Activated CD8-positive, alpha-beta memory T cell treated with anti-CD3 and anti-CD28 coated beads, Interleukin-2, amount 50 U/mL, for 24 hours (primary cell): ENCODE data around the gene RHOG.
"Not testable (repeated sequence)": the region's sequence is repeated elsewhere in the genome, so short reads cannot be mapped to it uniquely, and the experiment has no call there.

ENCODE experiments used
- DNase-seq: peaks from one replicate; pipeline ENCODE4 v3.0.0-alpha.2; 2020; ENCODE audit errors: extremely low read depth

RHOG gene

DNA sequence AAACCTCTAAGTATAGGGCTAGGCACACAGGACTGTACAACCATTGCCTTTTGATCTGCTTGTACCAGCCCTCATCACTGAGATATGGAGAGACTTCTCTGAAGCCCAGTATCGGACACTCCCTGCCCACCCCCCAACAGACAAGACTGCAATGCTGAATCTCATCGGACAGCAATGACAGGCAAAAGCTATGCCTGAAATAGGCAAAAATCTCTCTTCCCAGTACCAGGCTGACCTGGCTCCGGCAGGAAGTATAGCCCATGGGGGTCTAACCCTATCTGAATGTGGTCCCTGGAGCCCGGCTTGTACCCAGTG lies 6.5 kb downstream of the RHOG start:
- DNase-seq, result no peak

DNA sequence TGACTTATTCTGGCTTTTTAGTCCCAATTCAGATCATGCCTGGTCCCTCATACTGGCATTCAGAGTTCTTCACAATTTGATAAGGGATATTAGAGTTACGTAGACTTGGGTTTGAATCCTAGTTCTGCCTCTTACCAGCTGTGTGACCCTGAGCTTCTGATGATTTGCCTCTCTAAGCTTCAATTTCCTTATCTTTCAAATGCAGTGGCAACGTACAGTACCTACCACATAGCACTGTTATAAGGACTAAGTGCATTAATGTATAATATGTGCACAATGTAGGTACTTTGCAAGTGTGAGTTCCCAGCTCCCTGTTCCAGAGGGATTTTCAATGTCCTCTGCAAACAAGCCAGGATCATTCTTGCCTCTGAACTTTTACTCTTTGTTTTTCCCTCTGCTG lies 7.3 kb downstream of the RHOG start:
- no peak for DNase-seq

DNA sequence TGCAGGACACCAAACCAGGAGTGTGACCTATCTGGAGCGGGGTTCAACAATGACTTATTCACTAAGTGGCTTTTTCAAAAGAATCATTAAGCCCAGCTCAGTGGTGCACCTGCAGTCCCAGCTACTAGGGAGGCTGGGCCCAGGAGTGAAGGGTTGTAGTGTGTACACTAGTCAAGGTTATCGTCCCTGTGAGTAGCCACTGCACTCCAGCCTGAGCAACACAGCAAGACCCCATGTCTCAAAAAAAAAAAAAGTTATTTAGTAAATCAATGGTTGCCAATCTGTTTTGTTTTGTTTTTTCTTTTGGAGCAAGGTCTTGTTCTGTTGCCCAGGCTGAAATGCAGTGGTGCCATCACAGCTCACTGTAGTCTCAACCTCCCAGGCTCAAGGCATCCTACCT lies 7.9 kb downstream of the RHOG start:
- DNase-seq, result no peak

DNA sequence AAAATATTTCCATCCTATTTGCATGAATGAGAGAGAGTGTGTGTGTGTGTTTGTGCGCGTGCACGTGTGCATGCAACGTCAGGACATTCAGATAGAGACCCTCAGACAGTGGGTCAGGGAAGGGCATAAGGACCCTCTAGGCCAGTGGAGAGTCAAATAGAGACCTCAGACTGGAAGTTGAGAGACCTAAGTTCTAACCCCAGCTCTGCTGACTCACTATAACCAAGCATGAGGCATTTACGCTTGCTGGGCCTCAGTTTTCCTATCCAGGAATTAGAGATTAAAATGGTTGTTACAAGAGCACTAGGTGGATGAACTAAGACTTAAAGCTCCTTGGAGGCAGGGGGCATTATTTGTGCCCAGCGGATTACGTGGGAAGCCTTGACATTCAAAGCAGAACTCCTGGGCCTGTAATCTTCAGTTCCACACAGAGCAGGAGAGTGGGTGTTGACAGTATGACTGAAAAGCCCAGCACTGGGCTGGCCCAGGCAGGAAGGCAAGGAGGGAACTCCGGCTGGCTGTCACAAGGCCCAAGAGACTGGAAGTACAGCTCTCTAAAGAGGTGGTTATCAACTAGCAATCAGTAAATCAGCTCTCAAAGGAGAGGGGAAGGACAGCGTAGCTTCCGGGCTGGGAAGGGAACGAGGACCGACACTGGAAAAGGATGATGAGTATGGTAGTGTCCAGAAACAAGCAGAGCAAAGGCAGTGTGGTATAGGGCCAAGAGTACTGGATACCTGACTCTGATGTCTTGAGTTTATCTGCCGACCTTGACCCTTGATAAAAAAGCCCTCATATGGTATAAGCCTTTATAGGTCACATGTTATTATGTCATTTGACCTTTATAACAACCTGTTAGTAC lies 9.2 kb downstream of the RHOG start:
- no peak for DNase-seq

DNA sequence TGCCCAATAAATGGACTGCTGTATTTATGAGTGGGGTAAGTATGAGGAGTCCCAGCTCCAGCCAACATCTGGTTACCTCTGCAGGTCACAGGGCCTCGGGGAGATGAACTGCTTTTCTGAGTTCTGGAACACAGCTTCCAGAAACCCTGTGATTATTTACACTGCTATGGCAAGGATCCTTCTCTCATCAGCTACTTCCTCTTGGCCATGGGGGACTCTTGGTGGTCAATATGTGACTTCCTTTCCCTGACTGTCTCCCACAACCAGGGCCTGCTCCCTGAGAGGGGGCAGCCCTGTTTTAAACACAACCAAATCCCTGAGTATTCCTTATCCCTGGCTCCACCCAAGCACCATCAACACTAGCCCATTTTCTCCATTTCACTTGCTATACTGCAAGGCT lies 10.0 kb downstream of the RHOG start:
- no peak for DNase-seq

DNA sequence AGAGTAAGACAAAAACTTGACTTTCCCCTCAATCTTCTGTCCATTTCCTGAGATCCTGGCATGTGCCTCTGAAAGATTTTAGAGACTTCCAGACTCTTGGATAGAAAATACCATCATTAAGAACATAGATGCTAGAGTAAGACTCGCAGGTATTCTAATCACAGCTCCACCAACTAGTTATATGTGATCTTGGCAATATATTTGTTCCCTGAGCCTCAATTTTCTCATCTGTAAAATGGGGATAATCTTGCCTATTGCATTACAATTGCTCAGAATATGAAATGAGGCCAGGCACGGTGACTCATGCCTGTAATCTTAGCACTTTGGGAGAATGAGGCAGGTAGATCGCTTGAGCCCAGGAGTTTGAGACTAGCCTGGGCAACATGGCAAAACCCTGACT lies 10.7 kb downstream of the RHOG start:
- DNase-seq, result no peak

DNA sequence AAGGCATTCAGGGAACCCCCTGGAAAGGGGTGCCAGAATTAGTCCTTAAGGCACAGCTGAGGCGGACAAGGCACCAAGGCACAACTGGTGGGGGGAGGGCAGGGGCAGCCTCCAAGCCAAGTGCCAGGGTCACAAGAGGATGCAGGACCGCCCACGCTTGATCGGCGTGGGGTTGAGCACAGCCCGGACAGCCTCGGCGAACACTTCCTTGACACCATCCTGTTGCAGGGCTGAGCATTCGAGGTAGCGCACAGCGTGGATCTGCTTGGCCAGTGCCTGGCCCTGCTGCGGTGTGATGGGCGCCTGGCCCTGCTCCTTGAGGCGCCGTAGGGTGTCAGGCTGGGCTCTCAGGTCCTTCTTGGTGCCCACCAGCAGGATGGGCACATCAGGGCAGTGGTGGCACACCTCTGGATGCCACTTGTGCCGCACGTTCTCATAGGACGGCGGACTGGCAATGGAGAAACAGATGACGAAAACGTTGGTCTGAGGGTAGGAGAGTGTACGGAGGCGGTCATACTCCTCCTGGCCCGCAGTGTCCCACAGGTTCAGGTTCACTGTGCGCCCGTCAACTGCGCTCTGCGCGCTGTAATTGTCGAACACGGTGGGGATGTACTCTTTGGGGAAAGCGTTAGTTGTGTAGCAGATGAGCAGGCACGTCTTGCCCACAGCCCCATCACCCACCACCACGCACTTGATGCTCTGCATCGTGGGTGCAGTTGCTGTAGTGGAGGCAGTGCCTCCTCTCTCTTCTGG lies 13.1 kb downstream of the RHOG start:
- no peak for DNase-seq

DNA sequence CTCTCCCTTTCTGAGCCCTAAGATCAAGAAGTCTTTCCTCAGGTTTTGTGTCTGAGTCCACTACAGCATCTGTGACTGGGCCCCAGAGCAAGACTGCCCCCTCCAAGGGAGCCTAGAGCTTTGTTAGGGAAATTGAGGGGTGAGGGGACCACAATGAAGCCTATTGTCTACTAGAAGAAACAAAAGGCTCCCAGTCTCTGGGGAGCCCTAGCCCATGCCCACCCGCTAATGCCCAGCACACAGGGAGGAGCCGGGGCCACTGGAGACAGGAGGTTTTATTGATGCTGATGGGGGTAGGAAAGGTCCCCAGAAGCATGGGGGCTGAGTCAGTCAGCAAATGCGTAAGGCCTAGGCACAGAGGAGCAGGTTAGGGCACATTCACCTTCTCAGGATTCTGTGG lies 14.0 kb downstream of the RHOG start:
- DNase-seq, result no peak

DNA sequence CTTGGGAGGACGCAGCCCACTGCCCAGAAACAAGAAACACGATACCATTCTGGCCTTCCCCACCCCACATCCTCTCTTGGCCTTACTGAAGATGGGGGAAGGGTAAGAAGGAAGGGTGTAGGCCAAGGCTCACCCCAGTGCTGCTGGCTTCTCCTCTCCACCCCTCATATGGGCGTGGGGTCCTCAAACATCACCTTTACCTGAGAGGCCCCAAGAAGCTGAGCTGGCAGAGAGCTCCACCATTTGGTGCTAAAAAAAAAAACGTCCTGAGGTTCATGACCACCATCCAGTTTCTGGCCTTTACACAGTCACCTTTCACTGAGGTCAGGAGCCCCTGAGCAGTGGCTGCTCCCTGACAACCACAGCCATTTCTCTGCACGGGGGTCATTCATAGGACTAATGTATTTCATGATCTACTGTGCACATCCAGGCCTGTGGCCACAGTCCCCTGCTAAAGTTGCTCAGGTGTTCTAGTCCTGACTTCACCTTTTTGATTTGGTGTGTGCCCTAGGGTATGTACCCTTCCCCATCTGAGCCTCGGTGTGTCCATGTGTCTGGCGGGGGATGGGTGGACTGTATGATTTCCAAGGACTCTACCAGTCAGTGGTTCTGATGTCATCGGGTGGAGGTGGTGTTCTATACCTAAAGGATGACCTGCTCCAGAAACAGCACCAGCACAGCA lies 15.1 kb downstream of the RHOG start:
- DNase-seq, result no peak

DNA sequence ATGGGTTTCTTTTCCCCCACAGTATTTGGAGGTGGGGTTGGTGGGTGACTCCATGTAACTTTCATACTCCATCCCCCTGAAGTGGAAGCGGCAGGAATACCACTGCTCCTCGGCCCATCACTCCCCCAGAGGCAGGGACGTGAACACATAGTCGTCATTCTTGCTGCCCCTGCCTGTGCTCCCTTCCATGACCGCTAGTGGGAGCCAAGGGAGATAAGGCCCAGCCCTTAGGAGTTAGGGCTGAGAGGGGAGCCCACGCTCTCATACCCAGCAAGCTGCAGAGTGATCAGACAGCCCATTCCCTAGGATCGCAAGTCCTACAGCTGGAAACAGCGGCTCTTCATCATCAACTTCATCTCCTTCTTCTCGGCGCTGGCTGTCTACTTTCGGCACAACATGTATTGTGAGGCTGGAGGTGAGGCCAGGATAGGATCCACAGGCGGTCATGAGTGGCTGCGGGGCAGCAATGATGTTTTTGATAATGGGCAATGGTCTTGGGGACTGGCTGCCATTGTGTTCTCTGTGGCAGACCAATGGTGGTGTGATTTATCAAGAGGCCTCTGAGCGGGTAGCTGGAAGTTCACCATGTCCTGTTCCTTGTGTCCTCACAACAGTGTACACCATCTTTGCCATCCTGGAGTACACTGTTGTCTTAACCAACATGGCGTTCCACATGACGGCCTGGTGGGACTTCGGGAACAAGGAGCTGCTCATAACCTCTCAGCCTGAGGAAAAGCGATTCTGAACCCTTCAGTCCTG lies 15.9 kb downstream of the RHOG start:
- DNase-seq, result peak; percentile 51

DNA sequence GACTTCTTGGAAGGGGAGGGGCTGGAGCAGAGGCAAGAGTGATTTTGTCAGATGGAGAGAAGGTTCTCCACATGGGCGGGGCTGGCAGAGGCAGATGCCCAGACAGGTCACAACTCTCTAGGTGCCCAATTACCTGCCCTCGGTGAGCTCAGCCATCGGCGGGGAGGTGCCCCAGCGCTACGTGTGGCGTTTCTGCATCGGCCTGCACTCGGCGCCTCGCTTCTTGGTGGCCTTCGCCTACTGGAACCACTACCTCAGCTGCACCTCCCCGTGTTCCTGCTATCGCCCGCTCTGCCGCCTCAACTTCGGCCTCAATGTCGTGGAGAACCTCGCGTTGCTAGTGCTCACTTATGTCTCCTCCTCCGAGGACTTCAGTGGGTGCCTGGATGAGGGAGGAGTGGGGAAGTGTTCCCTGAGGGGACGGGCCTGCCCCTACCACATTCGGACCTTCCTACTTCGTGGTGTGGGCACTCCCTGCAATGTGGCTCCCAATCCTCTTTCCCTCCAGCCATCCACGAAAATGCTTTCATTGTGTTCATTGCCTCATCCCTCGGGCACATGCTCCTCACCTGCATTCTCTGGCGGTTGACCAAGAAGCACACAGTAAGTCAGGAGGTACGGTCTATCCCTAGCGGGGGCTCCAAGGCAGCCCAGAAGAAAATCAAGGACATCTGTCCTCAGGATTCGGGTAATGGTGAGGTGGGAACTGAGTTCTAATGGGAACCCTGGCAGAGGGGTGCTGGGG lies 16.8 kb downstream of the RHOG start:
- no peak for DNase-seq

DNA sequence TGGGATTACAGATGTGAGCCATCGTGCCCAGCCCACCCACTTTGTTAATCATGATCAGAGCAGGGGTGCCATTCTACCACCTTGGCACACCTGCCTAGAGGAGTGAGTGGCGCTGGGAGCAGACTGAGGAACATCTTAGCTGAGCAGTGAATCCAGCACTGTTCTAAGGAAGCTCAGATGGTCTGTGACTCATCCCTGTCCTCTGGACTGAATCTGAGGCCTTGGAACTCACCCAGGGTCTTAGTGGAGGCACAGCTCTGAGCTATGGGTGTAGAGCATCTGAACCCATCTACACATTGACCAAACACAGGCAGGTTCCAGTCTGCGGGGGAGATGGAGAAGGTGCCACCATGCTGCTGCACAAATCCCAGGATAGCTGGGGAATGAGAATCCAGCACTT lies 17.5 kb downstream of the RHOG start:
- DNase-seq, result no peak

DNA sequence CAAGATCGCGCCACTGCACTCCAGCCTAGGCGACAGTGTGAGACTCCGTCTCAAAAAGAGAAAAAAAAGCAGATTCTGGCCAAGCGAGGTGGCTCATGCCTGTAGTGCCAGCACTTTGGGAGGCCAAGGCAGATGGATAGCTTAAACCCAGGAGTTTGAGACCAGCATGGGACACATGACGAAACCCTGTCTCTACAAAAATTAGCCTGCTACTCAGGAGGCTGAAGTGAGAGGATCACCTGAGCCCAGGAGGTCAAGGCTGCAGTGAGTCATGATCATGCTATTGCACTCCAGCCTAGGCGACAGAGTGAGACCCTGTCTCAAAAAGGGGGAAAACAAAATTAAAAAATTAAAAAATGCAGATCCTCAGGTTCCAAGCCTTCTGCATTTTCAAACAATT lies 18.4 kb downstream of the RHOG start:
- no peak for DNase-seq

DNA sequence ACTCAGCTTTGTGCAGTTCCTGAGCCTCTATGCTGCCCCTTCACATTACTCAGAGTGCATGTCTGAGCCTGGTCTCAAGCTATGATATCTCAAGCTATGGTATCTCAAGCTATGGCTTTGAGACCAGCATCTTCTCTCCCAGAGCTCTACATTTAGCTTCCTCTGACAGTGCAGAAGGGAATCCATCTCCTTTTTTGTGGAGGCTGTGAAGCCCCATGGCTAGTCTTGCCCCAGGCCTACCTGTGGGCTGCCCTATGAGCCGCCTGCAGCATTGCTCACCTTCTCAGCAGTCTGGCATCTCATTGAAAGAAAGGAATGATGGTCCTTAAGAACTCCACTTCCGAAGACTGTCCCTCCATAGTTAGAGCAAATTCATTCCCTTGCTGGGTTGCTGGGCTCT lies 19.8 kb downstream of the RHOG start:
- DNase-seq, result no peak

DNA sequence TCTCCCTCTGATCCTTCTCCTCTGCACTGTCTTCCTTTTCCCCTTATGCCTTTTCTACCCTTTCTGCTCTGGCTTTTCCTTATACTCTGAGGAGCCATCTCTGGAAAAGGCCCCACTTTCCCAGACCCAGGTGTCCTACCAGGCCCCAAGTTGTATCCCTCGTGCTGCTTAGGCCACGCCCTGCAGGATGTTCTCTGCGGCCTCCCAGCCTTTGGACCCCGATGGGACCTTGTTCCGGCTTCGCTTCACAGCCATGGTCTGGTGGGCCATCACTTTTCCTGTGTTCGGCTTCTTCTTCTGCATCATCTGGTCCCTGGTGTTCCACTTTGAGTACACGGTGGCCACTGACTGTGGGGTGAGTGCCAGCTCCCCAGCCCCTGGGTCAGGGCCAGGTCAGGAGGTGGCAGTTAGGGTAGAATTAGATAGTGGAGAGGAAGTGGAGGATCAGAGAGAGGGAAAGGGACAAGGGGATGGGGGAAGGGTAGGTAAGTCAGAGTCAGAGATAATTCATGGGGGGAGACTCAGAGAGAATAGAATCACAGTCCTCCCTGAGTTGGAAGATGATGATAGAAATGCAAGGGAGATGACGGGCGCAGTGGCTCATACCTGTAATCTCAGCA lies 23.5 kb downstream of the RHOG start:
- no peak for DNase-seq

DNA sequence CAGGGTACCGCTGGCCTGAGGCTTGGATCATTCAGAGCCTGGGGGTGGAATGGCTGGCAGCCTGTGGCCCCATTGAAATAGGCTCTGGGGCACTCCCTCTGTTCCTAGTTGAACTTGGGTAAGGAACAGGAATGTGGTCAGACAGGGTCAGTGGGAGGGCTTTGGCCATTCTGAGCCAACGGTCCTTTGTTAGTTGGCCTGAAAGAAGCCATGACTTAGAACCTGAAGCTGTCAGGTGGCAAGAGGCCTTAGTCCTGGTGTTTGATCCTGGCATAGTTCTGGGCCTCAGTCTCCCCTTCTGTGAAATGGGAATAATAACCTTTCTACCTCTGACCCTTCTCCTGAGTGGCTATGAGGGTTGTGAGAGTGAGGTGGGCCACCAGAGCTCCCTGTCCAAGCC lies 24.1 kb downstream of the RHOG start:
- DNase-seq, result no peak

DNA sequence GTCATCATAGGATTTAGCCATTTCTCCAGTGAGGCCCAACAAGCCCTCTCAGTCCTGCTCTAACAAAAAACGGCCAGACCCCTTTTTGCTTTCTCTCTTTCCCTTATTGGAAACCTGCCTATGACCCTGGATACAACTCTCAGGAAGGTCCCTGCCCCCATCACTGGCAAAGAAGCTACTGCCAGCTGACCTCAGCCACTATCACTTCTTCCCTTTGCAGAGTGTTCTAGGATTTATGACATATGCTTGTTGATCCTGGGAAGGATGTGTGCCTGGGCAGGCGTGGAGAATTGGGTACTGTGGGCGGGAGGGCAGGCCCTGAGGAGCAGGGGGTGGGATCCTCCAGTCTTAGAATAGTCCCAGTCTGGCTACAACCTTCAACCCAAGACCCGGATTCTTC lies 24.9 kb downstream of the RHOG start:
- no peak for DNase-seq

DNA sequence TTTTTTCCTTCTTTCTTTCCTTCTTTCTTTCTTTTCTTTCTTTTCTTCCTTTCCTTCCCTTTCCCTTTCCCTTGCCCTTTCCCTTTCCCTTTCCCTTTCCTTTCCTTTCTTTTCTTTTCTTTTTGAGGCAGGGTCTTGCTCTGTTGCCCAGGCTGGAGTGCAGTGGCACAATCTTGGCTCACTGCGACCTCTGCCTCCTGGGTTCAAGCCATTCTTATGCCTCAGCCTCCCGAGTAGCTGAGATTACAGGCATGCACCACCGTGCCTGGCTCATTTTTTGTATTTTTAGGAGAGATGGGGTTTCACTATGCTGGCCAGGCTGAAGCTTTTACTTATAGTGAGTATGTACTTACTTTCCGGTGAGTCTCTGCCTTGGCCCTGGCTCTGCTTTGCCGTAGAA lies 25.9 kb downstream of the RHOG start:
- not testable (repeated sequence) for DNase-seq

DNA sequence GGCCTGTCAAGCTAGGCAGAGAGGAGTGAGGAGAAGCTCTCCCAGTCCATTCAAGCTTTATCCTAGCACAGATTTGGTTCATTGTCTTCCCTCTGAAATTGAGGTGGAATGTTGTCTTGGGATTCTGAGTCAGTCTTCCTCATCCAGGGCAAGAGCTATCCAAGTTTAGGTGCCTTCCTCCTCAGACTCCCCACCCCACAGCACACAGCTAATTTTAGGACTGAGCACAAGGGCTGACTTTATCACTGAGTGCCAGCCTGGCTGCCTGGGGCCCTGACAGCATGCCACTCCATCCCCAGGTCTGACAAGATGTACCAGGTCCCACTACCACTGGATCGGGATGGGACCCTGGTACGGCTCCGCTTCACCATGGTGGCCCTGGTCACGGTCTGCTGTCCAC lies 29.8 kb downstream of the RHOG start:
- DNase-seq, result no peak

DNA sequence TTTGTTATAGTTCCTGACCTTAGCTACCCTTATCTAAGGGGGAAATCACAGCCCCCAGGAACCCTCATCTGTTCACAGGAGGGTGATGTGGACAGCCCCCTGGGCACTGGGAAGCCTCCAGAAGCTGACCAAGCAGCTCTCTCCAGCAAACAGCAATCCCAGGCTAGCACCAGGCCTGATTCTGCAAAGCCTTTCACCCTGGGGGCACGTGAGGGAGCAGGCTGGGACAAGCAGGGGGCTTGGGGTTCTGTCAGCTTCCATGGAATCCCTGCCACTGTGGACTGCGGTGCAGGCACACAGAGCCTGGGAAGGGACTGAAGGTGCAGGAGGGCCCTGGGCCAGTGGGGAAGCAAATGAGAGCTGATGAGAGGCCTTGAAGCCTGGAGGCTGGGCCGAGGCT lies 30.3 kb downstream of the RHOG start:
- no peak for DNase-seq

DNA sequence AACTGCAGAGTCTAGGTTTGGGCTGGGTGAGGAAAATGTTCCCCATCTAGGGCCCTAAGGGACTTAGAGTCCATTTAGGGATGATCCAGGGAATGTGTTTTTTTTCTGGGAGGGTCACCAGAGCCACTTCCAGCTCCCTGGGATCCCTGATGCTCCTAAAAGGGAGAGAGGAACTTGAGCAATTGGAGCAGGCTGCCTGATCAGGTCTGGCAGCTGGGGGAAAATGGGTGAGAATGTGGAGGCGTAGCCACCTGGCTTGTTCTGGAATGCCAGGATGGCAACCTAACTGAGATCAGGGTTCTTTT lies 31.2 kb downstream of the RHOG start:
- DNase-seq, result no peak
